ENCODE results near the gene TMEM109. TPM values are rescaled to one million over a fixed set of nuclear protein-coding genes. Genes with fewer than 3 reads are reported as not detected.

The TMEM109 gene
- total and polyA plus RNA-seq, 2 of the 8 experiments (the other 6 are each of a cell fraction or from before 2014, with no cell fraction given): 27.3 to 30.3 TPM

- H4K8ac ChIP-seq (ENCODE audit: extremely low read depth, insufficient read depth, low read length): no peak overlapping the region
- H3K23ac ChIP-seq (ENCODE audit: insufficient read length): no peak overlapping the region
- TF ChIP-seq NRF1 (IDR thresholded peaks at IDR 0.05; ENCODE audit: low read depth, low read length) (no peak), RNF2 (IDR thresholded peaks at IDR 0.05; ENCODE audit: borderline replicate concordance, low read depth, low read length, missing control alignments, poor library complexity, severe bottlenecking) (no peak), ATF3 (IDR thresholded peaks at IDR 0.05; ENCODE audit: insufficient read depth, low read depth, low read length) (no peak), SIX5 (IDR thresholded peaks at IDR 0.05; ENCODE audit: low read depth, low read length) (no peak), CREB1 (IDR thresholded peaks at IDR 0.05) (no peak)
- no peak overlapping the region for H4K91ac ChIP-seq (replicated peaks; ENCODE audit: insufficient read length, low read length)
- DNase-seq (ENCODE audit: low read depth in 1 of 2, low spot score in 2 of 2): no peak
- H3K4me2 ChIP-seq (ENCODE audit: insufficient read depth in 1 of 2, low read depth in 2 of 2, low read length in 2 of 2): no peak overlapping the region
- no peak overlapping the region for H2BK12ac ChIP-seq (ENCODE audit: low read depth, low read length)
- H3K23me2 ChIP-seq (ENCODE audit: low read depth, low read length): no peaks in the 10 kb centered on the region
- H3K9ac ChIP-seq (replicated peaks in 1 of 4; ENCODE audit: extremely low read depth in 1 of 4, low read depth in 3 of 4, low read length in 3 of 4): no peak overlapping the region
- no peaks in the 10 kb centered on the region for H3K79me1 ChIP-seq (ENCODE audit: low read depth, low read length)
- H4K5ac ChIP-seq (ENCODE audit: insufficient read length, low read depth, low read length): no peak overlapping the region
- H3K9me3 ChIP-seq (ENCODE audit: insufficient read depth in 2 of 2, low read depth in 1 of 2, low read length in 1 of 2): no peaks in the 10 kb centered on the region
- no peak for FAIRE-seq
- no peak overlapping the region for H2AFZ ChIP-seq (ENCODE audit: low read length)
- no peak overlapping the region for H3K56ac ChIP-seq (replicated peaks; ENCODE audit: insufficient read length, low read depth, low read length)
- no peak overlapping the region for H2BK15ac ChIP-seq (ENCODE audit: low read length)
- H2BK120ac ChIP-seq (replicated peaks; ENCODE audit: low read depth, low read length): no peak overlapping the region
- no peaks in the 10 kb centered on the region for H3K4me1 ChIP-seq (replicated peaks in 1 of 4; ENCODE audit: control insufficient read depth in 3 of 4, insufficient read depth in 4 of 4, low read length in 3 of 4)
- ChIA-PET POLR2A (ENCODE audit: partially characterized antibody) (interaction anchor here (0.8 kb wide), 1 partner anchor 11 kb away, joined by 3 read pairs; no protein-coding TSS in a partner anchor), CTCF (ENCODE audit: partially characterized antibody) (interaction anchor here (1.0 to 6.5 kb wide), 7 partner anchors 8 to 90 kb away, joined by 3 to 38 read pairs (median 4); no protein-coding TSS in a partner anchor)
- H3K79me2 ChIP-seq (ENCODE audit: control insufficient read depth in 1 of 2, insufficient read depth in 2 of 2, low read length in 2 of 2): no peaks in the 10 kb centered on the region
- H3K4me3 ChIP-seq (ENCODE audit: extremely low read depth in 1 of 4, insufficient read depth in 2 of 4, low read depth in 3 of 4, low read length in 4 of 4): no peak overlapping the region
- no peak overlapping the region for H3K14ac ChIP-seq (ENCODE audit: insufficient read length)
- no peak overlapping the region for H2BK20ac ChIP-seq (ENCODE audit: low read length)
- H3K36me3 ChIP-seq (ENCODE audit: control insufficient read depth in 2 of 4, insufficient read depth in 4 of 4, low read length in 3 of 4): no peaks in the 10 kb centered on the region
- H3K27ac ChIP-seq (ENCODE audit: low read depth, low read length): no peak overlapping the region
- 90% methylated on average over 6 of the region's 7 CpGs; no CpG with 5 or more reads in 1 of the 2 experiments for WGBS, 2 experiments (ENCODE audit: extremely low coverage in 1 of 2, insufficient coverage in 1 of 2, insufficient read length in 1 of 2, insufficient replicate concordance in 2 of 2, low coverage in 1 of 2, low lambda C conversion rate in 2 of 2, missing lambda C conversion rate in 1 of 2)
- H4K20me1 ChIP-seq (replicated peaks in 1 of 2; ENCODE audit: control insufficient read depth in 1 of 2, insufficient read depth in 2 of 2, low read length in 2 of 2): no peaks in the 10 kb centered on the region
- H3K4ac ChIP-seq (replicated peaks; ENCODE audit: insufficient read length, low read depth, low read length): no peak overlapping the region
- H3K18ac ChIP-seq (ENCODE audit: extremely low read depth, low read length): no peak overlapping the region
- H2BK5ac ChIP-seq (ENCODE audit: low read depth, low read length): no peak overlapping the region
- H2AK5ac ChIP-seq (ENCODE audit: low read depth, low read length): no peak overlapping the region
- H3K27me3 ChIP-seq (replicated peaks in 1 of 4; ENCODE audit: control insufficient read depth in 3 of 4, extremely low read depth in 1 of 4, insufficient read depth in 3 of 4, low read length in 3 of 4): no peaks in the 10 kb centered on the region
Measured at GRCh38 chr11:60864856-60865513, 49.0 kb upstream of the TMEM109 start.
